Measurements from ENCODE around the gene AKAP10. TPM values are rescaled to one million over a fixed set of nuclear protein-coding genes. Genes with fewer than 3 reads are reported as not detected.
A peak's percentile ranks its signal among the peaks of the same experiment; 100 is the strongest.
"Not testable (repeated sequence)": the region's sequence is repeated elsewhere in the genome, so short reads cannot be mapped to it uniquely, and the experiment has no call there.

The AKAP10 gene
- polyA plus RNA-seq (2013, experiment 1 of 4) = 25.7 TPM
- polyA plus RNA-seq (2013, experiment 2 of 4) = 27.3 TPM
- polyA plus RNA-seq (2013, experiment 3 of 4) = 19.8 TPM
- polyA plus RNA-seq (2013, experiment 4 of 4) = 24.6 TPM

GRCh38 chr17:19977293-19978208, at the start of gene AKAP10:
TSS of gene AKAP10 (minus strand) at chr17:19977828. CDS start at chr17:19977679, 149 bp downstream.
- Histone ChIP-seq H3K27ac (ENCODE audit: insufficient read depth, low read depth, low read length, poor library complexity, severe bottlenecking) (peak within 1 kb of the TSS; percentile 72), H3K9me3 (ENCODE audit: control insufficient read depth, low read length) (no peaks in the 10 kb centered on the region), H3K4me3 (ENCODE audit: insufficient read depth, low read depth, low read length) (peak within 1 kb of the TSS; percentile 94), H3K27me3 (ENCODE audit: control insufficient read depth, insufficient read depth, low read length, poor library complexity, severe bottlenecking) (no peaks in the 10 kb centered on the region), H3K36me3 (ENCODE audit: control insufficient read depth, insufficient read depth, low read length) (peaks cover 4% of the 10 kb centered on the region), H3K4me1 (ENCODE audit: control insufficient read depth, insufficient read depth, low read length) (no peaks in the 10 kb centered on the region)
- WGBS, 2 experiments = 1% methylated on average over 75 of the region's 75 CpGs

DNA sequence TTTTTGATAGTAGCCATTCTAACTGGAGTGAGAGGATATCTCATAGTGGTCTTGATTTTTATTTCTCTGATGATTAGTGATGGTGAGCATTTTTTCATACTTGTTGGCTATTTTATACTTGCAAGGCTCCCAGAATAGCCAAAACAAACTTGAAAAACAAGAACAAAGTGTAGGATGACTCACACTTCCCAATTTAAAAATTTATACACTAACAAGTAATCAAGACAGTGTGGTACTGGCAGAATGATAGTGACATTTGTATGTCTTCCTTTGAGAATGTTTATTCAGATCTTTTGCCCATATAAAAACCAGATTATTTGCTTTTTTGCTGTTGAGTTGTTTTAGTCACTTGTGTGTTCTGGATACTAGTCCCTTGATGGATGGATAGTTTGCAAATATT, 49.3 kb upstream of the AKAP10 start:
- H3K27ac ChIP-seq (ENCODE audit: insufficient read depth, low read depth, low read length, poor library complexity, severe bottlenecking) = no peak overlapping the region
- H3K27me3 ChIP-seq (ENCODE audit: control insufficient read depth, insufficient read depth, low read length, poor library complexity, severe bottlenecking) = no peaks in the 10 kb centered on the region
- H3K9me3 ChIP-seq (ENCODE audit: control insufficient read depth, low read length) = no peaks in the 10 kb centered on the region

DNA sequence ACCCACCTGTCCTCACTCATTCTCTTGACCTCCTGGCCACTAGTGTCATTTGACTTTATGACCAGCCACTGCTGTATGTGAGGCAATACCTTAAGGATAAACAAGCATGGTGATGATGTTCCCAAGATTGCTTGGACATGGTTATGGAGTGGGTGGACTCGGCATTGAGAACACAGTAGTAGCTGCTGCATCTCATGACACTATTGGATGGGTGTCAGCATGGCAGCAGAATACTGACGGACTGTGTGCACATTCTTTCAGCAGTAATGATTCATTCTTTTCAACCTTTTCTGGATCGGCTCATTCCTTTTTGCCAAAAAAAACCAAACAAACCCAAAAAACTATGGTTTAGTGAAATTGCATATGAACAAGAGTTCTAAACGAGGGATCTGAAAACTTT, 45.1 kb upstream of the AKAP10 start:
- H3K27me3 ChIP-seq (ENCODE audit: control insufficient read depth, insufficient read depth, low read length, poor library complexity, severe bottlenecking) = no peaks in the 10 kb centered on the region
- H3K9me3 ChIP-seq (ENCODE audit: control insufficient read depth, low read length) = no peaks in the 10 kb centered on the region
- no peak overlapping the region for H3K27ac ChIP-seq (ENCODE audit: insufficient read depth, low read depth, low read length, poor library complexity, severe bottlenecking)
- no peak overlapping the region for H3K4me3 ChIP-seq (ENCODE audit: insufficient read depth, low read depth, low read length)
- no peaks in the 10 kb centered on the region for H3K4me1 ChIP-seq (ENCODE audit: control insufficient read depth, insufficient read depth, low read length)
- 95 to 98% methylated on average over 4 of the region's 4 CpGs for WGBS, 2 experiments
- H3K36me3 ChIP-seq (ENCODE audit: control insufficient read depth, insufficient read depth, low read length) = no peaks in the 10 kb centered on the region

More for the DNA sequence above, 49.3 kb upstream of the AKAP10 start:
- Histone ChIP-seq H3K4me3 (ENCODE audit: insufficient read depth, low read depth, low read length) (no peak overlapping the region), H3K36me3 (ENCODE audit: control insufficient read depth, insufficient read depth, low read length) (no peaks in the 10 kb centered on the region), H3K4me1 (ENCODE audit: control insufficient read depth, insufficient read depth, low read length) (no peaks in the 10 kb centered on the region)

DNA sequence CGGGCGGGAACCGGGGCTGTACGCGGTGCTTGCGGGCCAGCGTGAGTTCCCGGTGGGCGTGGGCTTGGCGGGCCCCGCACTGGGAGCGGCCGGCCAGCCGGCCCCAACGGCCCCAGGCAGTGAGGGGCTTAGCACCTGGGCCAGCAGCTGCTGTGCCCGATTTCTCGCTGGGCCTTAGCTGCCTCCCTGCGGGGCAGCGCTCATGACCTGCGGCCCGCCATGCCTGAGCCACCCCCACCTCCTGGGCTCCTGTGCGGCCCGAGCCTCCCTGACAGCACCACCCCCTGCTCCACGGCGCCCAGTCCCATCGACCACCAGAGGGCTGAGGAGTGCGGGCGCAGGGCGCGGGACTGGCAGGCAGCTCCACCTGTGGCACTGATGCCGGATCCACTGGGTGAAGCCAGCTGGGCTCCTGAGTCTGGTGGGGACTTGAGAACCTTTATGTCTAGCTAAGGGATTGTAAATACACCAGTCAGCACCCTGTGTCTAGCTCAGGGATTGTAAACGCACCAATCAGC, 38.9 kb upstream of the AKAP10 start:
- H3K36me3 ChIP-seq (ENCODE audit: control insufficient read depth, insufficient read depth, low read length); H3K27me3 ChIP-seq (ENCODE audit: control insufficient read depth, insufficient read depth, low read length, poor library complexity, severe bottlenecking); H3K27ac ChIP-seq (ENCODE audit: insufficient read depth, low read depth, low read length, poor library complexity, severe bottlenecking); H3K4me3 ChIP-seq (ENCODE audit: insufficient read depth, low read depth, low read length); H3K9me3 ChIP-seq (ENCODE audit: control insufficient read depth, low read length); H3K4me1 ChIP-seq (ENCODE audit: control insufficient read depth, insufficient read depth, low read length): not testable (repeated sequence)
- 94 to 97% methylated on average over 32 of the region's 32 CpGs for WGBS, 2 experiments

- H3K36me3 ChIP-seq (ENCODE audit: control insufficient read depth, insufficient read depth, low read length) = no peaks in the 10 kb centered on the region
- H3K27ac ChIP-seq (ENCODE audit: insufficient read depth, low read depth, low read length, poor library complexity, severe bottlenecking) = no peak overlapping the region
- peaks cover 45% of the 10 kb centered on the region for H3K27me3 ChIP-seq (ENCODE audit: control insufficient read depth, insufficient read depth, low read length, poor library complexity, severe bottlenecking)
- no peaks in the 10 kb centered on the region for H3K9me3 ChIP-seq (ENCODE audit: control insufficient read depth, low read length)
- WGBS, 2 experiments = 90% methylated on average over 1 of the region's 2 CpGs; no CpG with 5 or more reads in 1 of the 2 experiments
- no peak overlapping the region for H3K4me3 ChIP-seq (ENCODE audit: insufficient read depth, low read depth, low read length)
- H3K4me1 ChIP-seq (ENCODE audit: control insufficient read depth, insufficient read depth, low read length) = no peaks in the 10 kb centered on the region
Observed at GRCh38 chr17:20012017-20012536, 34.4 kb upstream of the AKAP10 start.

DNA sequence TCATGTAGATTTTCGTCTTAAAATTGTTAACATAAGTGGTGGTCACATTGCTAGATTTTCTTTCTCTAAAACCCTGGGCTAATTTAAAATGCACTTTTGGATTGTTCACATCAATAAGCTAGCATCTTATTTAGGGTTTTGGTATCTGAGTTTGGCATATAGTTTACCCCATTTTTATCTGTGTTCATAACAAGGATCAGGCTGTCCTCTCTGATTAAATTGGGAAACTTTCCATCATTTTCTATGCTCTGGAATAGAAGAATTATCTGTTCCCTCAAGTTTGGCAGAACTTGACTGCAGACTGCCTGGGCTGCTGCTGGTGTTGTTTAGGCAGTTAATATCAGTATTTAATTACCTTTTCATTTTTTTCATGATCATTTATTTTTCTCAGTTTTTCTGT, 33.3 kb upstream of the AKAP10 start:
- Histone ChIP-seq H3K4me1 (ENCODE audit: control insufficient read depth, insufficient read depth, low read length) (no peaks in the 10 kb centered on the region), H3K27ac (ENCODE audit: insufficient read depth, low read depth, low read length, poor library complexity, severe bottlenecking) (no peak overlapping the region), H3K27me3 (ENCODE audit: control insufficient read depth, insufficient read depth, low read length, poor library complexity, severe bottlenecking) (peaks cover 45% of the 10 kb centered on the region), H3K4me3 (ENCODE audit: insufficient read depth, low read depth, low read length) (no peak overlapping the region), H3K36me3 (ENCODE audit: control insufficient read depth, insufficient read depth, low read length) (no peaks in the 10 kb centered on the region), H3K9me3 (ENCODE audit: control insufficient read depth, low read length) (no peaks in the 10 kb centered on the region)
- 84 to 93% methylated on average over 1 of the region's 1 CpG for WGBS, 2 experiments

DNA sequence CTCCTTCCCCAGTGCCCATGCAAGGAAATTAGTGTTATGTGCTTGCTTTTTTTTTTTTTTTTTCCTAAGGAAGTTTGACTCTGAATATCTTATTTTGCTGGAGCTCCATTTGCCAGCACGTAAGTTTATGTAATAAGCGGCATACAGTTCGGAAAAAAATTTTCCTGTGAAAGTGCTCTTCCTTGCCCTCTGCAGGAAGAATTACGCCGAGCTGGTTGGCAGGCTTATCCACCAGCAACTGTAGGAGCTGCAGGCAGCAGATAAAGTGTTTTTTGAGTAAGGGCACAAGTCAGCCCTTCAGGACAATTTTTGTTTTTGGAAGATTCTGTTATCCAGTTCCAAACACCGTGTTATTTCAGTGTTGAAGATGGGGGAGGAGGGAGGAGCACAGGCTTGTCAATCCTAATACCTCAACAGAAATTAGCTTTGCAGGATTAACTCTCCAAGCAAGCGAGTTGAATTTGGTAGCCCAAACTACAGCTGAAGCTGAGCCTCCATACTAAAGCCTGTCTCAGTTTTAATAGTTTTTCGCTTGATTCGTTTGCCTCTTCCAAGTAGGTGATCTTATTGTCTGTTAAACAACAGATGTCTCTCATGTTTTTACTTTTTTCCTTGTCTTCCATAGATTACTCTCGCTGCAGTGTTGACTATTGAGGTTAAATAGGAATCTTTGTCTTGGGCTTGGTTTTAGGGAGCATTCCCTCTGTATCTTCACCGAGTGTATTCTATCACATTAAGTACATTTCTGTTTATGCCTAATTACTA, 32.7 kb upstream of the AKAP10 start:
- peaks cover 45% of the 10 kb centered on the region for H3K27me3 ChIP-seq (ENCODE audit: control insufficient read depth, insufficient read depth, low read length, poor library complexity, severe bottlenecking)
- H3K27ac ChIP-seq (ENCODE audit: insufficient read depth, low read depth, low read length, poor library complexity, severe bottlenecking) = no peak overlapping the region
- H3K4me3 ChIP-seq (ENCODE audit: insufficient read depth, low read depth, low read length) = peak overlapping the region; percentile 72
- H3K36me3 ChIP-seq (ENCODE audit: control insufficient read depth, insufficient read depth, low read length) = no peaks in the 10 kb centered on the region
- WGBS, 2 experiments = 23 to 25% methylated on average over 9 to 11 of the region's 11 CpGs
- no peaks in the 10 kb centered on the region for H3K4me1 ChIP-seq (ENCODE audit: control insufficient read depth, insufficient read depth, low read length)
- no peaks in the 10 kb centered on the region for H3K9me3 ChIP-seq (ENCODE audit: control insufficient read depth, low read length)

GRCh38 chr17:20009302-20010098, 31.9 kb upstream of the AKAP10 start, which contains the start of gene SPECC1:
TSS of gene SPECC1 (plus strand) at chr17:20009359. CDS start at chr17:20096652, 87,293 bp downstream.
- H3K27me3 ChIP-seq (ENCODE audit: control insufficient read depth, insufficient read depth, low read length, poor library complexity, severe bottlenecking) = peaks cover 45% of the 10 kb centered on the region
- no peaks in the 10 kb centered on the region for H3K9me3 ChIP-seq (ENCODE audit: control insufficient read depth, low read length)
- H3K4me3 ChIP-seq (ENCODE audit: insufficient read depth, low read depth, low read length) = peak within 1 kb of the TSS; percentile 72
- WGBS, 2 experiments = 0 to 1% methylated on average over 96 of the region's 96 CpGs
- H3K27ac ChIP-seq (ENCODE audit: insufficient read depth, low read depth, low read length, poor library complexity, severe bottlenecking) = no peak within 1 kb of the TSS
- H3K4me1 ChIP-seq (ENCODE audit: control insufficient read depth, insufficient read depth, low read length) = no peaks in the 10 kb centered on the region
- no peaks in the 10 kb centered on the region for H3K36me3 ChIP-seq (ENCODE audit: control insufficient read depth, insufficient read depth, low read length)

GRCh38 chr17:20009052-20009301, 31.3 kb upstream of the AKAP10 start:
- Histone ChIP-seq H3K4me3 (ENCODE audit: insufficient read depth, low read depth, low read length) (peak overlapping the region; percentile 72), H3K4me1 (ENCODE audit: control insufficient read depth, insufficient read depth, low read length) (no peaks in the 10 kb centered on the region), H3K27me3 (ENCODE audit: control insufficient read depth, insufficient read depth, low read length, poor library complexity, severe bottlenecking) (peaks cover 45% of the 10 kb centered on the region), H3K9me3 (ENCODE audit: control insufficient read depth, low read length) (no peaks in the 10 kb centered on the region), H3K27ac (ENCODE audit: insufficient read depth, low read depth, low read length, poor library complexity, severe bottlenecking) (no peak overlapping the region), H3K36me3 (ENCODE audit: control insufficient read depth, insufficient read depth, low read length) (no peaks in the 10 kb centered on the region)
- 0 to 1% methylated on average over 18 of the region's 18 CpGs for WGBS, 2 experiments
